Ovary (tissue), 10 donors: Measurements from ENCODE around the gene AMBP. TPM values are rescaled to one million over a fixed set of nuclear protein-coding genes. Genes with fewer than 3 reads are reported as not detected.

Experiments
- DNase-seq, 5 donors: peaks; one replicate each; pipeline ENCODE4 v3.0.0-alpha.2; 2019 to 2020
- H3K27ac ChIP-seq, 2 donors: fragments of 200-600 bp; one replicate each; pipeline versions ENCODE4 v1.5.1 to v1.8.0; 2019 to 2022
- H3K27me3 ChIP-seq: fragments of 200-600 bp; one replicate; pipeline ENCODE4 v1.8.0; 2022
- H3K36me3 ChIP-seq: fragments of 200-600 bp; sonication (generic); one replicate; pipeline ENCODE4 v1.5.1; 2019
- H3K4me1 ChIP-seq: one replicate; pipeline ENCODE4 v1.8.1; 2013; ENCODE audit warnings: mild to moderate bottlenecking, moderate library complexity; ENCODE audit not compliant: insufficient read depth
- H3K4me3 ChIP-seq: fragments of 200-600 bp; sonication (generic); one replicate; pipeline ENCODE4 v1.5.1; 2017
- H3K9me3 ChIP-seq, 2 donors: fragments of 200-600 bp in 1 of 2; sonication (generic) in 1 of 2; one replicate each; pipeline versions ENCODE4 v1.5.1 to v1.8.1; 2013 to 2019; ENCODE audit warnings: mild to moderate bottlenecking in 1 of 2, moderate library complexity in 1 of 2
- CTCF ChIP-seq, 3 donors: fragments of 450-650 bp in 2 of 3; fragments of 200-600 bp in 1 of 3; IDR thresholded peaks; one replicate each; pipeline versions ENCODE4 v1.5.1 to v1.8.0; 2016 to 2022; ENCODE audit warnings: antibody characterized with exemption in 3 of 3, mild to moderate bottlenecking in 1 of 3
- EP300 ChIP-seq: sonication (generic); formaldehyde crosslinking; IDR thresholded peaks from one replicate; pipeline ENCODE4 v1.6.1; 2017; ENCODE audit warnings: antibody characterized with exemption
- POLR2A ChIP-seq: fragments of 450-650 bp; IDR thresholded peaks from one replicate; pipeline ENCODE4 v1.6.1; 2017; ENCODE audit warnings: antibody characterized with exemption, mild to moderate bottlenecking, moderate library complexity
- WGBS, 3 donors: extraction: QIAGEN DNeasy Blood & Tissue Kit in 1 of 3; methylation state at CpG; one replicate each; pipeline versions ENCODE4 v1.1.5 to v1.1.7; 2013 to 2017; 5-methylcytosine and 5-hydroxymethylcytosine counted together
- intact Hi-C, 4 donors: fragments of 100-400 bp; cut with DNase I; formaldehyde crosslinking; loops; one replicate each; pipeline versions ENCODE4 v1.11.0 to v1.15.1; 2022 to 2023
- long read RNA-seq, 3 donors: library from polyadenylated mRNA in 2 of 3; unstranded in 2 of 3; transcript quantifications; one replicate each; pipeline ENCODE4 v2.0.0 and lab custom pipeline, GENCODE V29; 2021 to 2026
- polyA plus RNA-seq, 2 donors: library from polyadenylated mRNA; stranded (reverse); fragments of 200-250 nt in 1 of 2; fragments of 350-450 nt in 1 of 2; fragmentation: Illumina TruSeq in 1 of 2; extraction: RNeasy Lipid Tissue Mini Kit (QIAGEN cat#74804) in 1 of 2; gene quantifications; one replicate each; pipeline ENCODE4 v1.2.3, GENCODE V29; 2013 to 2014
- total RNA-seq, 7 donors: library from RNA; depleted of rRNA in 2 of 7; stranded (reverse); fragments of >200 nt in 2 of 7; fragmentation: NEBNext Ultra II Directional in 3 of 7; extraction: Animal tissue kit (Norgen Biotek cat#: 25700) in 3 of 7; gene quantifications; one replicate each; pipeline versions ENCODE4 v1.1.0 to v1.2.4, GENCODE V29; 2016 to 2023
- donor health status: DM: no; HTN: no; CAD: no; lungs with moderate emphysema.
- donor health status: DM: no; HTN: no; CAD: no.
- donor health status: Bipolar disorder and iron deficiency.
- donor health status: DM: yes; HTN: yes; CAD: no.
- donor health status: DM: no; HTN: no; CAD: no.
- donor health status: DM: yes; HTN: yes; CAD: no.

Gene AMBP
- total RNA-seq (1 to 10 TPM in 1 of 7 donors, under 1 TPM in 4, not detected in 2; 0.30 to 3.9 (median 0.69) TPM), polyA plus RNA-seq (under 1 TPM in 1 of 2 donors, not detected in 1; 0.15 TPM)
- long read RNA-seq, donor 1, partial matches to known transcripts, result 0 of 1 reads
- long read RNA-seq, donor 1, other reads (novel, unspliced or antisense), result 1 of 1 reads
- long read RNA-seq, donor 2, result 0 reads
- long read RNA-seq, donor 3, result 0 reads

GRCh38 chr9:114078021-114078780, at the start of gene AMBP:
Gene AMBP, minus strand, starts transcription at chr9:114078300. Its CDS starts 91 bp downstream, at chr9:114078209.
- Histone ChIP-seq H3K36me3 (no peaks in the 10 kb centered on the region), H3K4me1 (no peaks in the 10 kb centered on the region), H3K4me3 (no peak within 1 kb of the TSS), H3K27me3 (no peaks in the 10 kb centered on the region), H3K27ac (no peak within 1 kb of the TSS), H3K9me3 (no peaks in the 10 kb centered on the region)
- peak in 1 of 5 donors; percentile 53 for DNase-seq
- no peak for TF ChIP-seq POLR2A
- WGBS, 3 donors, result 46 to 61% (median 55%) methylated on average over 16 of the region's 16 CpGs
- intact Hi-C loops, result no loop called here

DNA sequence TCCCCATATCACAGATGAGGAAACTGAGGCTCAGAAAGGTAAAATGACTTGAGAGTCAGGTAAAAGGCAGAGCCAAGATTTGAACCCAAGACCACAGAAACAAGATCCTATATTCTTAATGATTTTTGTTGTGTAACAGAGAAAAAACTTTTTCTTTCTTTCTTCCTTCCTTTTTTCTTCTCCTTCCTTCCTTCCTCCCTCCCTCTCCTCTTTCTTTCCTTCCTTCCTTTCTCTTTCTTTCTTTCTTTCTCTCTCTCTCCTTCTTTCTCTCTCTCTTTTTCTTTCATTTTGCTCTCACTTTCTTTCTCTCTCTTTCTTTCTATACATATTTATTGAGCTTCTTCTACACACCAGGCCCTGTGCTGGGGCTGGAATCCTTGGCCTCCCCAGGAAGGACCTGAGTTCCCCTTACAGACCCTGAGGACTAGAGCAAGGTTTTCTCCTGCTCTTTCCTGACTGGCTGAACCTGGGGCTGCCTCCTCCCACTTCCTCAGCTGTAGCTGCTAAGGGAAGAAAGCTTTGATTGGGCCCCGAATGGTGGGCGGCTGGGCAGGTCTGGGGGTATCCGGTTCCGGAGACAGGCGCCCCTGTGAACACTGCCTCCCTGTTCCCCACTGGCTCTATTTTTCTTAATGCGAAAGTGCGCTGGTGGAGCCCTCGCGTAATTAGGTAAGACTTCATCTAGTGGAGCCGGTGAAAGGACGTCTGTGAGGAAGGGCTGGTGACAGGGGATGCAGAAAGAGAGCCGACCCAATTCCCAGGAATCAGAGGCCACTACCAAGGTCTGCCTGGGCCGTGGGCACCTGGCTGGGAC, 48.4 kb upstream of the AMBP start:
- H3K4me1 ChIP-seq, result peaks cover 2% of the 10 kb centered on the region
- no peak overlapping the region for H3K27ac ChIP-seq
- intact Hi-C loops, result no loop called here
- no peak overlapping the region for H3K4me3 ChIP-seq
- no peak for DNase-seq
- 69 to 79% (median 77%) methylated on average over 13 of the region's 13 CpGs for WGBS, 3 donors
- no peaks in the 10 kb centered on the region for H3K36me3 ChIP-seq
- no peaks in the 10 kb centered on the region for H3K9me3 ChIP-seq
- TF ChIP-seq POLR2A, result no peak
- no peak for TF ChIP-seq CTCF (IDR thresholded peaks at IDR 0.05)
- no peak for TF ChIP-seq EP300
- H3K27me3 ChIP-seq, result no peaks in the 10 kb centered on the region

DNA sequence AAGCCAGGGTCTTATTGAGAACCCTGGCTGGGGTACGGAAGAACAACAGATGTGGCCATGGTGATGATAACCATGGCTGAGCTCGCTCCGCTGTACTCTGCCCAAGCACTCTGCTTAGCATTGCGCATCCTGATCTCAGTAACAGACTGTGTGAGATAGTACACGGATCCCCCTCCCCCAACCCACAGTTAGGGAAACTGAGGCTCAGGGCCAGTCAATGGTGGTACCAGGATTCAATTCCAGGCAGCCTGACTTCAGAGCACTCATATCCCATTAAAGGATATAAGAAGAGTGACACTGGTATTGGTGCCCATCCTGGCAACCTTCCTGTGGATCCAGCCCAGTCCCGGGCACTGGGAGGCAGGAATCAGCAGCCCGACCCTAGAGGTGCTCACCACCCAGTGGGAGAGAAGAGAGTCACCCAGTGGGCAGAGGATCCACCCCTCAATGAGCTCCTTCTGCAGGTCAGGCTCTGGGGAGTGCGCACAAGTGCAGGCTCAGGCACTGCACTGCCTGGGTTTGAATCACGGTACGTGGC, 47.4 kb upstream of the AMBP start:
- no peaks in the 10 kb centered on the region for H3K9me3 ChIP-seq
- H3K4me3 ChIP-seq, result no peak overlapping the region
- DNase-seq, result no peak
- WGBS, 3 donors, result 86 to 91% (median 87%) methylated on average over 10 of the region's 10 CpGs
- TF ChIP-seq EP300 (no peak), CTCF (IDR thresholded peaks at IDR 0.05) (no peak), POLR2A (no peak)
- intact Hi-C loops, result no loop called here
- H3K4me1 ChIP-seq, result peaks cover 2% of the 10 kb centered on the region
- H3K36me3 ChIP-seq, result no peaks in the 10 kb centered on the region
- H3K27me3 ChIP-seq, result no peaks in the 10 kb centered on the region
- no peak overlapping the region for H3K27ac ChIP-seq

DNA sequence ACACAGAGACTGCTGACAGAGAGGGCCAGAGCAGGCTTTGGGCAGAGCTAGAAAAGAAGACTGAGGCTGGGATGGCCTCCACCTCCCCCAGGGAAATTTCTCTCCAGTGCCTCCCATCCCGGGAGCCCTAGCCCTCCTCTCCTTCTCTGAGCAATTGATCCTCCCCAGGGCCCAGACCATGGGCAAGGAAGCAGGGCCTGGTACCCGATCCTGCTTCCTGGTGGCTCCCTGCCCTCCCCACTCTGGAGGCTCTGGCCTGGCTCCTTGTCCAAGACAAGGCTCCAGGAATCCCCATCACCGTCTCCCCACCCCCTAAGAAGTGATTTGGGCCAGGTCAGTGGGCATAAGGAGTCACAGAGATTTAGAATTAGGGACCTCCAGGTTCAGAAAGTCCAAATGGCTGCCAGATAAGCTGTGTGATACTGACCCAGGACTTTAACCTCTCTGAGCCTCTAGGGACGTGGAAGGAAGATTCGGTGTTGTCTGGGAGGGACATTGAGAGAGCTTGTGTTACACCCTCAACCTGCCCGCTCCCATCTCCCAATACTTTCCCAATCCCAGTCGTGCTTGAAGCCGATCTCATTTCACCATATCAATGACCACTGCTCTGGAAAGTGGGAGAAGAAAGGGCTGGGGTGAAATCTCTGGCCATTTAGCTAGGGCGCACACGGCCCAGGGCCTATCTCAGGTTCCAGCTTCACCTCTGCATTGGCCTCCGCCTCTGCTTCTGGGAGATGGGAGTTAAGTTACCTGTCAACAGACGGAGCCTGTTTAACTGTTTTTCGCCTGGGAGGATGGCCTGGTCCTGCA, 46.8 kb upstream of the AMBP start:
- H3K9me3 ChIP-seq, result no peaks in the 10 kb centered on the region
- no peak overlapping the region for H3K27ac ChIP-seq
- H3K4me1 ChIP-seq, result peaks cover 2% of the 10 kb centered on the region
- H3K27me3 ChIP-seq, result no peaks in the 10 kb centered on the region
- WGBS, 3 donors, result 88 to 93% (median 88%) methylated on average over 13 of the region's 13 CpGs
- H3K36me3 ChIP-seq, result no peaks in the 10 kb centered on the region
- no peak overlapping the region for H3K4me3 ChIP-seq
- intact Hi-C loops, result no loop called here
- TF ChIP-seq CTCF (IDR thresholded peaks at IDR 0.05), result no peak
- no peak for TF ChIP-seq EP300
- no peak for TF ChIP-seq POLR2A
- DNase-seq, result no peak
